Activated CD4-positive, CD25-positive, alpha-beta regulatory T cell treated with anti-CD3 and anti-CD28 coated beads, Interleukin-2, amount 50 U/mL, for 16 hours (primary cell): ENCODE measurements around the gene HLA-G.

Experiments
- DNase-seq: peaks from one replicate; pipeline ENCODE4 v3.0.0-alpha.2; 2020; ENCODE audit warnings: low read depth, low spot score

The HLA-G gene

GRCh38 chr6:29816030-29816429 lies 11.6 kb upstream of the HLA-G start:
- DNase-seq, result no peak

GRCh38 chr6:29818892-29819291 lies 8.7 kb upstream of the HLA-G start:
- DNase-seq, result no peak

GRCh38 chr6:29824144-29824543 lies 3.5 kb upstream of the HLA-G start:
- DNase-seq, result no peak

- no peak for DNase-seq
These were observed 1.8 kb upstream of the HLA-G start for GRCh38 chr6:29825848-29826247.

GRCh38 chr6:29826271-29826670 lies 1.4 kb upstream of the HLA-G start:
- DNase-seq, result no peak

GRCh38 chr6:29828471-29828797 lies 809 bp downstream of the HLA-G start:
- DNase-seq, result no peak

- DNase-seq, result no peak
These were observed 2.1 kb downstream of the HLA-G start for GRCh38 chr6:29829766-29830165.

GRCh38 chr6:29830409-29830808 lies 2.8 kb downstream of the HLA-G start:
- DNase-seq, result no peak

- DNase-seq, result no peak
These were observed 4.2 kb downstream of the HLA-G start for GRCh38 chr6:29831776-29832175.

- peak; percentile 26 for DNase-seq
These were observed 7.2 kb downstream of the HLA-G start for GRCh38 chr6:29834564-29835436.

- DNase-seq, result no peak
These were observed 12.3 kb downstream of the HLA-G start for GRCh38 chr6:29839917-29840316.

GRCh38 chr6:29841030-29841429 lies 13.4 kb downstream of the HLA-G start:
- no peak for DNase-seq

- no peak for DNase-seq
These were observed 17.9 kb downstream of the HLA-G start for GRCh38 chr6:29845405-29846006.

- DNase-seq, result peak; percentile 67
These were observed 20.4 kb downstream of the HLA-G start for GRCh38 chr6:29847871-29848630.

- no peak for DNase-seq
These were observed 22.5 kb downstream of the HLA-G start for GRCh38 chr6:29850011-29850553.

GRCh38 chr6:29851190-29851589 lies 23.6 kb downstream of the HLA-G start:
- DNase-seq, result no peak

- no peak for DNase-seq
These were observed 25.6 kb downstream of the HLA-G start for GRCh38 chr6:29853245-29853644.

- no peak for DNase-seq
These were observed 30.4 kb downstream of the HLA-G start for GRCh38 chr6:29858006-29858405.

- DNase-seq, result no peak
These were observed 34.1 kb downstream of the HLA-G start for GRCh38 chr6:29861521-29862255.

GRCh38 chr6:29864037-29864810 lies 36.6 kb downstream of the HLA-G start:
- no peak for DNase-seq

GRCh38 chr6:29865631-29866030 lies 38.0 kb downstream of the HLA-G start:
- no peak for DNase-seq
